NB4 (cell line): Measurements from ENCODE around the gene UBR3.

Experiments used
- DNase-seq: peaks from one replicate; pipeline ENCODE4 v3.0.0; 2010; ENCODE audit warnings: low read depth
- H3K4me3 ChIP-seq: one replicate; pipeline ENCODE4 v1.5.1; 2011; ENCODE audit warnings: mild to moderate bottlenecking, low read depth, low read length, moderate library complexity
- MYC ChIP-seq: IDR thresholded peaks from 2 replicates; pipeline ENCODE4 v1.6.1; 2011; ENCODE audit warnings: low read depth, low read length
- POLR2A ChIP-seq: IDR thresholded peaks from 2 replicates; pipeline ENCODE4 v1.6.1; 2011; ENCODE audit warnings: mild to moderate bottlenecking; ENCODE audit not compliant: insufficient read length; ENCODE audit errors: extremely low read depth
- TF ChIP-seq, protein P1 (sequence below): IDR thresholded peaks from one replicate; pipeline ENCODE4 v1.5.1; 2012; ENCODE audit warnings: low read depth, low read length
- TF ChIP-seq, protein P2 (sequence below): IDR thresholded peaks from 2 replicates; pipeline ENCODE4 v1.6.1; 2011; ENCODE audit warnings: low read depth, low read length

The UBR3 gene

DNA sequence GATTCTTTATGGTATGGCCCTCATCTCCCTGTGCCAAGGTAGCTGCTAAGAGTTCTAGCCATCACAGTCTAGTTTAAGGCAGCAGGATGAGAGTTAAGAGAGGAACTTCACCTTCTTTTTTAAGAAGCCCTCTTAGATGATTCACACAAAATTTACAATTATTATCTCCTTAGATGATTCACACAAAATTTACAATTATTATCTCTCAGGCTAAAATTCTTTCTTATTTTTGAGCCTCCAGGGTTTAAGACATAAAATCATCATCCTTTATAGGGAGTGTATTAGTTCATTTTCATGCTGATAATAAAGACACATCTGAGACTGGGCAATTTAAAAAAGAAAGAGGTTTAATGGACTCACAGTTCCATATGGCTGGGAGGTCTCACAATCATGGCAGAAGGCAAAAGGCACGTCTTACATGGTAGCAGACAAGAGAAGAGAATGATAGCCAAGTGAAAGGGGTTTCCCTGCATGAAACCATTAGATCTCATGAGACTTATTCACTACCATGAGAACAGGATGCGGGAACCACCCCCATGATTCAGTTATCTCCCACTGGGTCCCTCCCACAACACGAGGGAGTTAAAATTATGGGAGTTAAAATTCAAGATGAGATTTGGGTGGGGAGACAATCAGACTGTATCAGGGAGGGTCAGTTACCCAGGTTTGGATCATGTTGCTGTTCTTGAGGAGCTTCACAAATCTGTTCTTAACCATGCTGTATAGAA is 217.7 kb downstream of the UBR3 start:
- no peak overlapping the region for H3K4me3 ChIP-seq
- TF ChIP-seq, protein P1, sequence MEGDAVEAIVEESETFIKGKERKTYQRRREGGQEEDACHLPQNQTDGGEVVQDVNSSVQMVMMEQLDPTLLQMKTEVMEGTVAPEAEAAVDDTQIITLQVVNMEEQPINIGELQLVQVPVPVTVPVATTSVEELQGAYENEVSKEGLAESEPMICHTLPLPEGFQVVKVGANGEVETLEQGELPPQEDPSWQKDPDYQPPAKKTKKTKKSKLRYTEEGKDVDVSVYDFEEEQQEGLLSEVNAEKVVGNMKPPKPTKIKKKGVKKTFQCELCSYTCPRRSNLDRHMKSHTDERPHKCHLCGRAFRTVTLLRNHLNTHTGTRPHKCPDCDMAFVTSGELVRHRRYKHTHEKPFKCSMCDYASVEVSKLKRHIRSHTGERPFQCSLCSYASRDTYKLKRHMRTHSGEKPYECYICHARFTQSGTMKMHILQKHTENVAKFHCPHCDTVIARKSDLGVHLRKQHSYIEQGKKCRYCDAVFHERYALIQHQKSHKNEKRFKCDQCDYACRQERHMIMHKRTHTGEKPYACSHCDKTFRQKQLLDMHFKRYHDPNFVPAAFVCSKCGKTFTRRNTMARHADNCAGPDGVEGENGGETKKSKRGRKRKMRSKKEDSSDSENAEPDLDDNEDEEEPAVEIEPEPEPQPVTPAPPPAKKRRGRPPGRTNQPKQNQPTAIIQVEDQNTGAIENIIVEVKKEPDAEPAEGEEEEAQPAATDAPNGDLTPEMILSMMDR = no peak
- TF ChIP-seq MYC (no peak), POLR2A (no peak)
- TF ChIP-seq, protein P2, sequence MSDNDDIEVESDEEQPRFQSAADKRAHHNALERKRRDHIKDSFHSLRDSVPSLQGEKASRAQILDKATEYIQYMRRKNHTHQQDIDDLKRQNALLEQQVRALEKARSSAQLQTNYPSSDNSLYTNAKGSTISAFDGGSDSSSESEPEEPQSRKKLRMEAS = no peak
- DNase-seq = no peak

DNA sequence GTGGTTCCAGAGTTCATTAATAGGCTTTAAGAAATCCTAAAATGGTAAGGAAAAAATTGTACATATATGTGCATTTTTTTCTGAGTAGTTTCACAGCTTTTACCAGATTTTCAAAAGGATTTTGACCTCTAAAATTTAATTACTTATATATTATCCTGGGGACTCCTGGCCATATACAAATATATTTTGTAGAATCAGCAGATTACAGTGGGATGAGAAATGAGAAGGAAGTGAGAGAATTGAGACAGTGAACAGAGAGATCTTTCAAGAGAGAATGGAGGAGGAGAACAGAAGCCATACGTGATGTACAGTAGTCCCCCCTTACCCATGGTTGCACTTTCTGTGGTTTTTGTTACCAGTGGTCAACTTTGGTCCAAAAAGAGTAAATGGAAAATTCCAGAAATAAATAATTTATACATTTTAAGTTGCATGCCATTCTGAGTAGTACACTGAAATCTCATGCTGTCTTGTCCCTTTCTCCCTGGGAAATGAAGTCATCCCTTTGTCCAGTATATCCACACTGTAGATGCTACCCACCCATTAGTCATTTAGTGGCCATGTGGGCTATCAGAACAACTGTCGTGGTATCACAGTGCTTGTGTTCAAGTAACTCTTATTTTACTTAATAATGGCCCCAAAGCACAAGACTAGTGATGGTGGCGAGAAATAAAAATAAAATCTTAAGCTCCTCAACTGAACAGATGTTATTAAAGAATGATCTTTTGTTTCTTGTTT is 220.2 kb downstream of the UBR3 start:
- no peak for TF ChIP-seq POLR2A
- TF ChIP-seq, protein P2 = no peak
- TF ChIP-seq, protein P1 = no peak
- DNase-seq = no peak

DNA sequence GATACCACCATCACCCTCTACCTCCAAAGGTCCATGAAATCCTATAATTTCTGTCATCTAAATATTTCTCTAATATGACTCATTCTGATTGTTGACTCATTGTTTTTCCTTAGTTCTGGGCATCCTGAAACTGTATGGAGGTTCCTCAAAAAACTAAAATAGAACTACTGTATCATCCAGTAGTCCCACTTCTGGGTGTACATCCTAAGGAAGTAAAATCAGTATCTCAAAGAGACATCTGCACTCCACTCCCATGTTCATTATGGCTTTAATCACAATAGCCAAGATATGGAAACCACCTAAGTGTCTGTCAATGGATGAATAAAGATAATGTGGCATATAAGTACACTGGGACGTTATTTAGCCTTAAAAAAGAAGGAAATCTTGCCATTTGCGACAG is 224.9 kb downstream of the UBR3 start:
- H3K4me3 ChIP-seq = no peak overlapping the region
- DNase-seq = no peak
- no peak for TF ChIP-seq POLR2A
- TF ChIP-seq, protein P1 = no peak
- TF ChIP-seq MYC = no peak
- TF ChIP-seq, protein P2 = no peak

More for the DNA sequence above, 220.2 kb downstream of the UBR3 start:
- no peak overlapping the region for H3K4me3 ChIP-seq

DNA sequence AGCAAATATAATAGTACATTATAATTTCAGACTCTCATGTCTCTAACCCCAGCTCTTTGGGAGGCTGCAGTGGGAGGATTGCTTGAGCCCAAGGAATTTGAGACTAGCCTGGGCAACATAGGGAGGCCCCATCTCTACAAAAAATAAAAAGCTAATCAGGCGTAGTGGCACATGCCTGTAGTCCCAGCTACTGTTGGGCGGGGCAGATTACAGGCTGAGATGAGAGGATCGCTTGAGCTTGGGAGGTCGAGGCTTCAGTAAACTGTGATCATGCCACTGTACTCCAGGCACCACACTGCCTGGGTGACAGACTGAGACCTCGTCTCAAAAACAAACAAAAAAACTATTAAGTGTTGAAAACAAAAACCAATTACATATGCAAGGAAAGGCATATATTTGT is 227.7 kb downstream of the UBR3 start:
- TF ChIP-seq POLR2A (no peak), MYC (no peak)
- TF ChIP-seq, protein P1 = no peak
- TF ChIP-seq, protein P2 = no peak
- no peak overlapping the region for H3K4me3 ChIP-seq
- DNase-seq = no peak

DNA sequence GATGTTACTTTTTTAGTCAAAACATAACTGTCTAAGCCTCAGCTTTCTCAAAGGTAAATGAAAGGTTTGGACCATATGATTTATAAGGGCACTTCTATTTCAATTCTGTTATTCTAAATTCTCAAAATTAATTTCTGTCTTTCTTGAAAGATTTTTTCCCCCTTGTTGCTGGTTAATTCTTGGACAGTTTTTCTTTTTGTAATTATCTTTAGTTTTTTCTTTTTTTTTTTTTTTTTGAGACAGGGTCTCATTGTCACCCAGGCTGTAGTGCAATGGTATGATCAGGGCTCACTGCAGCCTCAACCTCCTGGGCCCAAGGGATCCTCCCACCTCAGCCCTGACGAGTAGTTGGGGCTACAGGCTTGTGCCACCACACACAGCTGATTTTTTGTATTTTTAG is 229.6 kb downstream of the UBR3 start:
- no peak for TF ChIP-seq MYC
- no peak for DNase-seq
- no peak overlapping the region for H3K4me3 ChIP-seq

DNA sequence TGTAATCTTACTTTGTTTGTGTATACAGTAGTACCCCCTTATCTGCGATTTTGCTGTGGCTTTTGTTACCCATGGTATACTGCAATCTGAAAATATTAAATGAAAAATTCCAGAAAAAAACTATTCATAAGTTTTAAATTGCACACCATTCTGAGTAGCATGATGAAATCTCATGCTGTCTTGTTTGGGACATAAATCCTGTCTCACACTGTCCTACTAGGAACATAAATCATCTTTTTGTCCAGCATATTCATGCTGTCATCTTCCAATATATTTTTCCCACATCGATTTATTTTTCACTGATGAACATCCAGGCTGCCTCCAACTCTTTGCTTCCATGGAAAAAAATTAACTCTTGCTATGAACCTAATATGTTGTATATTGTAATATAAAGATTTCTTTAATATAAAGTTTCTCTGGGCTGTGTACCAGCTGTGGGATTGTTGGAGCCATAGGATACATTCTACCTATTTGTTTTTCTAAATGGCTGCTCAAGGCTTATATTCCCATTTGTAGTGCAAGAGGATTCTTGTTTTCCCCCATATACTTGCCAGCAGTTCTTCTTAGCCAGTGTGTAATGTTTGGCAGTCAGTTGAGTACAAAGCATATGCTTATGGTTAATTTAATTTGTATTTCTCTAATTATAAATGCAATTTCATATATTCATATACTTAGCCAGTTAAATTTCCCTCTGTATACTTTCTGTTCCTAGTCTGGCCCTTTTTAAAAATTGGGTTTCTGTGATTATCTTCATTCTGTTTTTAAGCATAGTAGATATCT is 236.4 kb downstream of the UBR3 start:
- TF ChIP-seq POLR2A (no peak), MYC (no peak)
- TF ChIP-seq, protein P2 = no peak
- TF ChIP-seq, protein P1 = no peak
- DNase-seq = no peak
- H3K4me3 ChIP-seq = no peak overlapping the region
